Measurements from ENCODE around the gene STARD13. TPM values are rescaled to one million over a fixed set of nuclear protein-coding genes. Genes with fewer than 3 reads are reported as not detected.

Gene STARD13
- total RNA-seq, 1 experiment from 2014 or later, result 11.3 TPM

- Mint-ChIP-seq H3K9me3 (ENCODE audit: low read depth, unreplicated experiment) (peaks cover 6% of the 10 kb centered on the region), H3K4me1 (ENCODE audit: low read depth, unreplicated experiment) (peaks cover 10% of the 10 kb centered on the region), H3K4me3 (ENCODE audit: low read depth, unreplicated experiment) (no peak overlapping the region), H3K27me3 (ENCODE audit: unreplicated experiment) (no peaks in the 10 kb centered on the region), H3K27ac (ENCODE audit: unreplicated experiment) (no peak overlapping the region), H3K36me3 (ENCODE audit: insufficient read depth, unreplicated experiment) (no peaks in the 10 kb centered on the region)
- intact Hi-C loops (cut with micrococcal nuclease; ENCODE audit: unreplicated experiment), result loop anchor here (2.0 kb wide), 1 partner anchor 50 kb away; the partner anchor contains the start of gene STARD13
- no peak for DNase-seq
- CTCF ChIA-PET, result no interaction called here
- no TSS peak for BruUV-seq (replicated peaks)
- no peak for TF ChIP-seq CTCF (IDR thresholded peaks at IDR 0.05; ENCODE audit: unreplicated experiment)
Measured at GRCh38 chr13:33235078-33235477, 50.5 kb downstream of the STARD13 start.

GRCh38 chr13:33233547-33233946, 52.0 kb downstream of the STARD13 start:
- intact Hi-C loops (cut with micrococcal nuclease; ENCODE audit: unreplicated experiment), result no loop called here
- Mint-ChIP-seq H3K4me1 (ENCODE audit: low read depth, unreplicated experiment) (peaks cover 25% of the 10 kb centered on the region), H3K27ac (ENCODE audit: unreplicated experiment) (no peak overlapping the region), H3K27me3 (ENCODE audit: unreplicated experiment) (no peaks in the 10 kb centered on the region), H3K4me3 (ENCODE audit: low read depth, unreplicated experiment) (no peak overlapping the region), H3K9me3 (ENCODE audit: low read depth, unreplicated experiment) (peaks cover 6% of the 10 kb centered on the region), H3K36me3 (ENCODE audit: insufficient read depth, unreplicated experiment) (no peaks in the 10 kb centered on the region)
- DNase-seq, result no peak
- no peak for TF ChIP-seq CTCF (IDR thresholded peaks at IDR 0.05; ENCODE audit: unreplicated experiment)
- CTCF ChIA-PET, result interaction anchor here (1.3 kb wide), 1 partner anchor 58 kb away, joined by 3 read pairs; no protein-coding TSS in a partner anchor
- no TSS peak for BruUV-seq (replicated peaks)

- no peak overlapping the region for H3K4me3 Mint-ChIP-seq (ENCODE audit: low read depth, unreplicated experiment)
- no peaks in the 10 kb centered on the region for H3K36me3 Mint-ChIP-seq (ENCODE audit: insufficient read depth, unreplicated experiment)
- no peak for TF ChIP-seq CTCF (IDR thresholded peaks at IDR 0.05; ENCODE audit: unreplicated experiment)
- peaks cover 6% of the 10 kb centered on the region for H3K9me3 Mint-ChIP-seq (ENCODE audit: low read depth, unreplicated experiment)
- no peaks in the 10 kb centered on the region for H3K27me3 Mint-ChIP-seq (ENCODE audit: unreplicated experiment)
- no TSS peak for BruUV-seq (replicated peaks)
- CTCF ChIA-PET, result interaction anchor here (1.3 kb wide), 1 partner anchor 58 kb away, joined by 3 read pairs; no protein-coding TSS in a partner anchor
- peaks cover 25% of the 10 kb centered on the region for H3K4me1 Mint-ChIP-seq (ENCODE audit: low read depth, unreplicated experiment)
- H3K27ac Mint-ChIP-seq (ENCODE audit: unreplicated experiment), result no peak overlapping the region
- no peak for DNase-seq
- intact Hi-C loops (cut with micrococcal nuclease; ENCODE audit: unreplicated experiment), result no loop called here
Measured at GRCh38 chr13:33232883-33233282, 52.7 kb downstream of the STARD13 start.

GRCh38 chr13:33231339-33231738, 54.2 kb downstream of the STARD13 start:
- Mint-ChIP-seq H3K4me3 (ENCODE audit: low read depth, unreplicated experiment) (no peak overlapping the region), H3K27me3 (ENCODE audit: unreplicated experiment) (no peaks in the 10 kb centered on the region), H3K27ac (ENCODE audit: unreplicated experiment) (no peak overlapping the region), H3K36me3 (ENCODE audit: insufficient read depth, unreplicated experiment) (no peaks in the 10 kb centered on the region), H3K9me3 (ENCODE audit: low read depth, unreplicated experiment) (peaks cover 6% of the 10 kb centered on the region), H3K4me1 (ENCODE audit: low read depth, unreplicated experiment) (peaks cover 25% of the 10 kb centered on the region)
- BruUV-seq (replicated peaks), result no TSS peak
- TF ChIP-seq CTCF (IDR thresholded peaks at IDR 0.05; ENCODE audit: unreplicated experiment), result no peak
- intact Hi-C loops (cut with micrococcal nuclease; ENCODE audit: unreplicated experiment), result no loop called here
- DNase-seq, result no peak
- CTCF ChIA-PET, result no interaction called here

Data from Calu3 (cell line).